Measurements from ENCODE around the gene KCNK2. TPM values are rescaled to one million over a fixed set of nuclear protein-coding genes. Genes with fewer than 3 reads are reported as not detected.

KCNK2 gene
- total RNA-seq, 1 experiment from 2014 or later: 0.15 TPM

GRCh38 chr1:215147024-215147423 lies 64.5 kb downstream of the KCNK2 start:
- ChIA-PET CTCF (interaction anchor here (1.6 kb wide), 1 partner anchor 338 kb away, joined by 4 read pairs; no protein-coding TSS in a partner anchor), POLR2A (no interaction called here)
- Mint-ChIP-seq H3K27ac (no peak overlapping the region), H3K36me3 (peaks cover 2% of the 10 kb centered on the region), H3K9me3 (peaks cover 6% of the 10 kb centered on the region), H3K27me3 (ENCODE audit: low read depth) (no peaks in the 10 kb centered on the region), H3K4me3 (no peak overlapping the region), H3K4me1 (0 out of 2 replicates have a peak, but pooled peaks cover 2% of the 10 kb centered on the region)
- DNase-seq (ENCODE audit: low spot score) (no peak), ATAC-seq (no peak)
- TF ChIP-seq NFE2L1 (CRISPR knock-in tag; IDR thresholded peaks at IDR 0.05) (no peak), IRF1 (CRISPR knock-in tag; IDR thresholded peaks at IDR 0.05) (no peak), SOX15 (CRISPR knock-in tag; IDR thresholded peaks at IDR 0.05) (no peak), HMGA2 (CRISPR knock-in tag; IDR thresholded peaks at IDR 0.05) (no peak), NFYB (CRISPR knock-in tag; conservative IDR thresholded peaks at IDR 0.05; ENCODE audit: low read depth) (no peak), NR3C1 (CRISPR knock-in tag; conservative IDR thresholded peaks at IDR 0.05; ENCODE audit: low read depth) (no peak), CTCF (IDR thresholded peaks at IDR 0.05) (no peak), MYBL2 (CRISPR knock-in tag; IDR thresholded peaks at IDR 0.05) (no peak), ESRRA (CRISPR knock-in tag; IDR thresholded peaks at IDR 0.05; ENCODE audit: borderline replicate concordance) (no peak), JUN (CRISPR knock-in tag; IDR thresholded peaks at IDR 0.05) (no peak), ZNF263 (CRISPR knock-in tag; IDR thresholded peaks at IDR 0.05; ENCODE audit: low read depth) (no peak), FOXK1 (CRISPR knock-in tag; IDR thresholded peaks at IDR 0.05) (no peak), IRF2 (CRISPR knock-in tag; IDR thresholded peaks at IDR 0.05; ENCODE audit: borderline replicate concordance, low read depth) (no peak), SP1 (CRISPR knock-in tag; conservative IDR thresholded peaks at IDR 0.05) (no peak), ZNF512 (CRISPR knock-in tag; IDR thresholded peaks at IDR 0.05; ENCODE audit: borderline replicate concordance) (no peak), ZNF425 (CRISPR knock-in tag; conservative IDR thresholded peaks at IDR 0.05) (no peak)

GRCh38 chr1:215151841-215152549 lies 69.5 kb downstream of the KCNK2 start:
- Mint-ChIP-seq H3K4me1 (0 out of 2 replicates have a peak, but pooled peaks cover 2% of the 10 kb centered on the region), H3K27ac (no peak overlapping the region), H3K27me3 (ENCODE audit: low read depth) (no peaks in the 10 kb centered on the region), H3K9me3 (peaks cover 4% of the 10 kb centered on the region; the same call in 1 of the 2 replicates), H3K36me3 (no peaks in the 10 kb centered on the region), H3K4me3 (no peak overlapping the region)
- ATAC-seq (no peak), DNase-seq (ENCODE audit: low spot score) (no peak)
- ChIA-PET POLR2A (no interaction called here), CTCF (no interaction called here)
- TF ChIP-seq SMAD3 (CRISPR knock-in tag; IDR thresholded peaks at IDR 0.05; ENCODE audit: borderline replicate concordance) (no peak), ZBTB21 (CRISPR knock-in tag; IDR thresholded peaks at IDR 0.05; ENCODE audit: borderline replicate concordance) (no peak), ZBTB43 (CRISPR knock-in tag; IDR thresholded peaks at IDR 0.05) (no peak), ZNF671 (CRISPR knock-in tag; IDR thresholded peaks at IDR 0.05) (no peak), CTCF (IDR thresholded peaks at IDR 0.05) (no peak), ETV6 (CRISPR knock-in tag; IDR thresholded peaks at IDR 0.05) (no peak), ZNF219 (CRISPR knock-in tag; IDR thresholded peaks at IDR 0.05; ENCODE audit: borderline replicate concordance) (no peak), GTF2I (CRISPR knock-in tag; conservative IDR thresholded peaks at IDR 0.05) (no peak)
